H9 (cell line): ENCODE results near the gene CLIP1. TPM values are rescaled to one million over a fixed set of nuclear protein-coding genes. Genes with fewer than 3 reads are reported as not detected.

Experiments used
- DNase-seq: peaks from one replicate; pipeline ENCODE4 v3.0.0-alpha.2; 2017
- H2AFZ ChIP-seq: one replicate; pipeline ENCODE4 v1.6.1; 2013; ENCODE audit warnings: mild to moderate bottlenecking, low read length, control low read depth, moderate library complexity
- H2AK5ac ChIP-seq: 2 replicates; pipeline ENCODE4 v1.6.1; 2013; ENCODE audit warnings: low read length, control low read depth, mixed read lengths; ENCODE audit not compliant: insufficient read length
- H2BK120ac ChIP-seq: one replicate; pipeline ENCODE4 v1.6.1; 2013; ENCODE audit warnings: low read depth, mild to moderate bottlenecking, low read length, control low read depth, inconsistent platforms; ENCODE audit not compliant: poor library complexity, severe bottlenecking
- H2BK12ac ChIP-seq: 2 replicates; pipeline ENCODE4 v1.6.1; 2013; ENCODE audit warnings: low read length, control low read depth, mixed read lengths, low read depth; ENCODE audit not compliant: insufficient read length
- H2BK15ac ChIP-seq: 2 replicates; pipeline ENCODE4 v1.6.1; 2013; ENCODE audit warnings: low read depth, low read length, control low read depth
- H2BK20ac ChIP-seq: one replicate; pipeline ENCODE4 v1.6.1; 2013; ENCODE audit warnings: low read depth, mild to moderate bottlenecking, low read length, control low read depth, inconsistent platforms; ENCODE audit not compliant: poor library complexity, severe bottlenecking
- H2BK5ac ChIP-seq: 2 replicates; pipeline ENCODE4 v1.6.1; 2013; ENCODE audit warnings: low read length, control low read depth, mixed read lengths; ENCODE audit not compliant: insufficient read length
- H3K14ac ChIP-seq: 2 replicates; pipeline ENCODE4 v1.6.1; 2013; ENCODE audit warnings: low read length, control low read depth; ENCODE audit not compliant: insufficient read depth
- H3K18ac ChIP-seq: 2 replicates; pipeline ENCODE4 v1.6.1; 2013; ENCODE audit warnings: low read depth, mild to moderate bottlenecking, mixed read lengths, low read length, control low read depth; ENCODE audit not compliant: insufficient read length
- H3K23ac ChIP-seq: 2 replicates; pipeline ENCODE4 v1.6.1; 2013; ENCODE audit warnings: low read length, control low read depth, mixed read lengths, low read depth; ENCODE audit not compliant: insufficient read length
- H3K23me2 ChIP-seq: 2 replicates; pipeline ENCODE4 v1.6.1; 2013; ENCODE audit warnings: low read depth, mild to moderate bottlenecking, mixed read lengths, low read length, control low read depth; ENCODE audit not compliant: insufficient read length, poor library complexity, severe bottlenecking
- H3K27ac ChIP-seq: 2 replicates; pipeline ENCODE4 v1.5.1; 2013; ENCODE audit warnings: low read length, control low read depth, mixed read lengths, low read depth; ENCODE audit not compliant: insufficient read length
- H3K27me3 ChIP-seq: 2 replicates; pipeline ENCODE4 v1.6.1; 2013; ENCODE audit warnings: low read length, control low read depth, inconsistent platforms; ENCODE audit not compliant: insufficient read depth
- H3K4ac ChIP-seq: 2 replicates; pipeline ENCODE4 v1.6.1; 2013; ENCODE audit warnings: low read depth, mild to moderate bottlenecking, control low read depth, inconsistent platforms, low read length, moderate library complexity
- H3K4me1 ChIP-seq: 2 replicates; pipeline ENCODE4 v1.6.1; 2013; ENCODE audit warnings: low read length, control low read depth, inconsistent platforms; ENCODE audit not compliant: insufficient read depth
- H3K4me2 ChIP-seq: 2 replicates; pipeline ENCODE4 v1.6.1; 2013; ENCODE audit warnings: low read length, control low read depth, mixed read lengths; ENCODE audit not compliant: insufficient read length, insufficient read depth
- H3K56ac ChIP-seq: 2 replicates; pipeline ENCODE4 v1.6.1; 2013; ENCODE audit warnings: low read depth, mild to moderate bottlenecking, mixed read lengths, low read length, control low read depth; ENCODE audit not compliant: insufficient read length
- H3K79me1 ChIP-seq: 2 replicates; pipeline ENCODE4 v1.6.1; 2013; ENCODE audit warnings: low read depth, mild to moderate bottlenecking, moderate library complexity, low read length, control low read depth, inconsistent platforms; ENCODE audit not compliant: insufficient read depth, poor library complexity, severe bottlenecking
- H3K79me2 ChIP-seq: 2 replicates; pipeline ENCODE4 v1.6.1; 2013; ENCODE audit warnings: low read length, control low read depth, inconsistent platforms; ENCODE audit not compliant: insufficient read depth
- H3K9ac ChIP-seq: 2 replicates; pipeline ENCODE4 v1.6.1; 2013; ENCODE audit warnings: low read length, control low read depth, mixed read lengths; ENCODE audit not compliant: insufficient read length; ENCODE audit errors: extremely low read depth
- H3K9me3 ChIP-seq: one replicate; pipeline ENCODE4 v1.6.1; 2013; ENCODE audit warnings: low read depth, low read length, inconsistent platforms; ENCODE audit not compliant: control insufficient read depth
- H3T11ph ChIP-seq: one replicate; pipeline ENCODE4 v1.6.1; 2013; ENCODE audit warnings: mild to moderate bottlenecking, low read length, control low read depth, inconsistent platforms
- H4K20me1 ChIP-seq: one replicate; pipeline ENCODE4 v1.6.1; 2013; ENCODE audit not compliant: control insufficient read depth, insufficient read length, insufficient read depth
- H4K5ac ChIP-seq: 2 replicates; pipeline ENCODE4 v1.6.1; 2013; ENCODE audit warnings: low read depth, mild to moderate bottlenecking, mixed read lengths, low read length, control low read depth; ENCODE audit not compliant: insufficient read length
- H4K8ac ChIP-seq: replicated peaks from 2 replicates; pipeline ENCODE4 v1.6.1; 2013; ENCODE audit warnings: low read length, control low read depth, mixed read lengths, low read depth; ENCODE audit not compliant: insufficient read length
- H4K91ac ChIP-seq: 2 replicates; pipeline ENCODE4 v1.6.1; 2013; ENCODE audit warnings: low read depth, mild to moderate bottlenecking, moderate library complexity, mixed read lengths, low read length, control low read depth; ENCODE audit not compliant: insufficient read length
- H3K27ac Mint-ChIP-seq, 3 experiments: 2 replicates in 2 of 3; 3 replicates in 1 of 3; pipeline ENCODE4 v1.8.0; 2020 to 2021; ENCODE audit warnings: mixed read lengths in 3 of 3, mild to moderate bottlenecking in 1 of 3, moderate library complexity in 1 of 3
- H3K27me3 Mint-ChIP-seq: 2 replicates; pipeline ENCODE4 v1.8.0; 2021; ENCODE audit warnings: low read depth, mild to moderate bottlenecking, moderate library complexity, mixed read lengths
- H3K36me3 Mint-ChIP-seq, 3 experiments: 2 replicates in 2 of 3; 3 replicates in 1 of 3; pipeline ENCODE4 v1.8.0; 2020 to 2021; ENCODE audit warnings: low read depth in 3 of 3, mixed read lengths in 3 of 3; ENCODE audit not compliant: insufficient read depth in 1 of 3
- H3K4me1 Mint-ChIP-seq, 2 experiments: 2 replicates each; pipeline ENCODE4 v1.8.0; 2020; ENCODE audit warnings: mixed read lengths in 2 of 2
- H3K4me3 Mint-ChIP-seq, 2 experiments: 2 replicates in 1 of 2; 3 replicates in 1 of 2; pipeline ENCODE4 v1.8.0; 2020 to 2021; ENCODE audit warnings: mild to moderate bottlenecking in 2 of 2, mixed read lengths in 2 of 2, moderate library complexity in 1 of 2
- H3K9me3 Mint-ChIP-seq, 2 experiments: 2 replicates in 1 of 2; 3 replicates in 1 of 2; pipeline ENCODE4 v1.8.0; 2020; ENCODE audit warnings: mild to moderate bottlenecking in 2 of 2, mixed read lengths in 2 of 2, moderate library complexity in 1 of 2
- WGBS: extraction: QIAGEN DNeasy Blood & Tissue Kit; methylation state at CpG from one replicate; pipeline ENCODE4 v1.1.7; 2013; ENCODE audit warnings: missing lambda C conversion rate, low lambda C conversion rate, mixed read lengths; ENCODE audit not compliant: insufficient read length; ENCODE audit errors: extremely low coverage; 5-methylcytosine and 5-hydroxymethylcytosine counted together
- total RNA-seq: library from RNA; stranded (reverse); gene quantifications from 2 replicates; pipeline ENCODE4 v1.2.1, GENCODE V29; 2021
- TF ChIP-seq, protein P1 (sequence below): fragments of 200-600 bp; sonication (generic); conservative IDR thresholded peaks from 3 replicates; pipeline ENCODE4 v1.8.0; 2021; ENCODE audit warnings: antibody characterized with exemption, mild to moderate bottlenecking

Gene CLIP1
- total RNA-seq, 1 experiment from 2014 or later, result 23.6 TPM

DNA sequence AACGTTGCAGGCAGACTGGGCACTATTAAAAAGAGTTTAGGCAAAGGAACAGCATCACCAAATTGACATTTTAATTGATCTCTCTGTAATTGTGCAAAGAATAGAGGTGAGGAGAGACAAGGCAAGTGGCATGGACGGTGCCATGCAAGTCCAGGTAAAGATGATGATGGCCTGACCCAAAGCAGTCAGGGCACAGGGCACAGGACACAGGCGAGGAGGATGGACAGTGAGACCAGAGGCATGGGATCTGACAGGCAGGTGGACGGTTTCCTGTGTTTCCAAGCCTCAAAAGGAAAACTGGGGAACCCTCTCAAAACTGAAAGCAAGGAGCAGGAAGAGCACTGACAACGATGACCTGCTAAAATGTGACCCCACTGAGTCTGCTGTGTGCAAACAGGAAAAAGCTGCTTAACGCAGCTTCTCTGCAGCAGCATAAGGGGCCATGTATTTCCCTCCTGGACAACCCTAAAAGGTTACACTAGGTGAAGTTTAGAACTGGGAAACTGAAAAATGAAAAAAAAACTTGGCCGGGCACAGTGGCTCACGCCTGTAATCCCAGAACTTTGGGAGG, 50.9 kb downstream of the CLIP1 start:
- Histone ChIP-seq H2BK20ac (no peak overlapping the region), H2BK12ac (no peak overlapping the region), H3K79me2 (no peaks in the 10 kb centered on the region), H3K56ac (no peak overlapping the region), H3K27ac (no peak overlapping the region), H3K79me1 (no peaks in the 10 kb centered on the region), H3K18ac (no peak overlapping the region), H2AK5ac (no peak overlapping the region), H3K4me1 (peaks cover 2% of the 10 kb centered on the region; the same call in 1 of the 2 replicates), H3K4me2 (no peak overlapping the region), H4K20me1 (no peaks in the 10 kb centered on the region), H3K23me2 (no peaks in the 10 kb centered on the region), H4K5ac (no peak overlapping the region), H3T11ph (no peak overlapping the region), H2BK5ac (no peak overlapping the region), H3K9ac (no peak overlapping the region), H3K14ac (no peak overlapping the region), H4K8ac (no peak overlapping the region), H2BK120ac (no peak overlapping the region), H2AFZ (no peak overlapping the region), H2BK15ac (no peak overlapping the region), H4K91ac (no peak overlapping the region), H3K27me3 (no peaks in the 10 kb centered on the region), H3K23ac (no peak overlapping the region), H3K9me3 (no peaks in the 10 kb centered on the region), H3K4ac (no peak overlapping the region)
- no CpG with 5 or more reads among the region's 8 CpGs for WGBS
- H3K27me3 Mint-ChIP-seq, result no peaks in the 10 kb centered on the region
- H3K4me1 Mint-ChIP-seq, result peaks cover 8% of the 10 kb centered on the region in 2 experiments
- no peak for DNase-seq
- peak overlapping the region in 2 of 3 experiments; percentile 8 to 79; a peak in 3 of 7 replicates for H3K27ac Mint-ChIP-seq
- TF ChIP-seq, protein P1, sequence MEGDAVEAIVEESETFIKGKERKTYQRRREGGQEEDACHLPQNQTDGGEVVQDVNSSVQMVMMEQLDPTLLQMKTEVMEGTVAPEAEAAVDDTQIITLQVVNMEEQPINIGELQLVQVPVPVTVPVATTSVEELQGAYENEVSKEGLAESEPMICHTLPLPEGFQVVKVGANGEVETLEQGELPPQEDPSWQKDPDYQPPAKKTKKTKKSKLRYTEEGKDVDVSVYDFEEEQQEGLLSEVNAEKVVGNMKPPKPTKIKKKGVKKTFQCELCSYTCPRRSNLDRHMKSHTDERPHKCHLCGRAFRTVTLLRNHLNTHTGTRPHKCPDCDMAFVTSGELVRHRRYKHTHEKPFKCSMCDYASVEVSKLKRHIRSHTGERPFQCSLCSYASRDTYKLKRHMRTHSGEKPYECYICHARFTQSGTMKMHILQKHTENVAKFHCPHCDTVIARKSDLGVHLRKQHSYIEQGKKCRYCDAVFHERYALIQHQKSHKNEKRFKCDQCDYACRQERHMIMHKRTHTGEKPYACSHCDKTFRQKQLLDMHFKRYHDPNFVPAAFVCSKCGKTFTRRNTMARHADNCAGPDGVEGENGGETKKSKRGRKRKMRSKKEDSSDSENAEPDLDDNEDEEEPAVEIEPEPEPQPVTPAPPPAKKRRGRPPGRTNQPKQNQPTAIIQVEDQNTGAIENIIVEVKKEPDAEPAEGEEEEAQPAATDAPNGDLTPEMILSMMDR, result no peak
- H3K4me3 Mint-ChIP-seq, result no peak overlapping the region
- H3K9me3 Mint-ChIP-seq, result no peaks in the 10 kb centered on the region
- peaks cover 0 to 15% (median 4%) of the 10 kb centered on the region in 3 experiments; a peak in 4 of 7 replicates for H3K36me3 Mint-ChIP-seq
